HCT116 (cell line): ENCODE measurements around the gene FBXL7. TPM values are rescaled to one million over a fixed set of nuclear protein-coding genes. Genes with fewer than 3 reads are reported as not detected.

ENCODE experiments used
- ATAC-seq: fragments of 200-7000 bp; cut with Tn5 transposase; 2 replicates; pipeline ENCODE4 v1.9.1; 2020; ENCODE audit warnings: mild to moderate bottlenecking, moderate library complexity
- BruUV-seq: library from RNA; stranded (reverse); fragments of 400-500 nt; replicated peaks from 2 replicates; lab custom pipeline; 2021; lab: Mats Ljungman, UMichigan
- CTCF ChIA-PET: fragments of 300-600 bp; sonication (Branson Sonifier 250); formaldehyde crosslinking; loops from one replicate; lab custom pipeline; 2021; ENCODE audit warnings: antibody characterized with exemption; lab: Charles Lee
- POLR2A ChIA-PET: fragments of 300-600, 350-600 bp; sonication (Branson Sonifier 250); formaldehyde crosslinking; loops from one replicate; lab custom pipeline; 2021; ENCODE audit warnings: antibody characterized with exemption; lab: Charles Lee
- RAD21 ChIA-PET, 2 experiments: fragments of 300-600 bp; sonication (Branson Sonifier 250); formaldehyde crosslinking; loops; one replicate each; lab custom pipeline; 2023; ENCODE audit warnings: low total read pairs in 2 of 2; ENCODE audit not compliant: uncharacterized antibody in 2 of 2, unreplicated experiment in 2 of 2, low non-redundant PET in 1 of 2; lab: Charles Lee
- DNase-seq: peaks from one replicate; pipeline ENCODE4 v3.0.0-alpha.2; 2010; ENCODE audit warnings: low read depth, low spot score
- H2AFZ ChIP-seq: fragments of 200-600 bp; shearing (Covaris generic), sonication (generic); 2 replicates; pipeline ENCODE4 v1.6.1; 2017; ENCODE audit warnings: low read depth, mixed run types, mixed read lengths, antibody characterized with exemption, low read length; ENCODE audit not compliant: poor library complexity, severe bottlenecking
- H3K27ac ChIP-seq: 2 replicates; pipeline ENCODE4 v1.5.1; 2012; ENCODE audit warnings: low read depth, low read length
- H3K27me3 ChIP-seq: fragments of 200-600 bp; sonication (generic); 2 replicates; pipeline ENCODE4 v1.6.1; 2016; ENCODE audit warnings: mixed run types, low read length, mixed read lengths; ENCODE audit not compliant: insufficient read depth
- H3K36me3 ChIP-seq, 2 experiments: fragments of 200-500 bp in 1 of 2; fragments of 200-600 bp in 1 of 2; sonication (Bioruptor generic) in 1 of 2; sonication (generic) in 1 of 2; 2 replicates each; pipeline versions ENCODE4 v1.5.1 to v1.6.1; 2014 to 2016; ENCODE audit warnings: low read length in 2 of 2, inconsistent platforms in 1 of 2, mixed read lengths in 1 of 2, mixed run types in 1 of 2; ENCODE audit not compliant: insufficient read depth in 2 of 2, control insufficient read depth in 1 of 2
- H3K4me1 ChIP-seq, 2 experiments: fragments of 200-600 bp in 1 of 2; sonication (generic) in 1 of 2; 2 replicates each; pipeline versions ENCODE4 v1.5.1 to v1.6.1; 2012 to 2017; ENCODE audit warnings: low read length in 2 of 2, inconsistent platforms in 1 of 2, mild to moderate bottlenecking in 1 of 2, mixed read lengths in 1 of 2, mixed run types in 1 of 2, moderate library complexity in 1 of 2; ENCODE audit not compliant: insufficient read depth in 2 of 2, control insufficient read depth in 1 of 2
- H3K4me2 ChIP-seq: fragments of 200-600 bp; sonication (generic); 2 replicates; pipeline ENCODE4 v1.6.1; 2017; ENCODE audit warnings: mixed run types, low read length, mixed read lengths
- H3K4me3 ChIP-seq, 2 experiments: fragments of 200-600 bp in 1 of 2; sonication (generic) in 1 of 2; replicated peaks in 1 of 2; 2 replicates each; pipeline ENCODE4 v1.5.1; 2011 to 2016; ENCODE audit warnings: low read length in 2 of 2, control low read depth in 1 of 2, low read depth in 1 of 2, mild to moderate bottlenecking in 1 of 2, mixed read lengths in 1 of 2, mixed run types in 1 of 2
- H3K79me2 ChIP-seq: fragments of 200-600 bp; sonication (generic); 2 replicates; pipeline ENCODE4 v1.6.1; 2017; ENCODE audit warnings: mild to moderate bottlenecking, mixed run types, low read length, moderate library complexity, mixed read lengths; ENCODE audit not compliant: insufficient read depth
- H3K9ac ChIP-seq: fragments of 200-600 bp; sonication (generic); 2 replicates; pipeline ENCODE4 v1.6.1; 2016; ENCODE audit warnings: low read length, mixed read lengths
- H3K9me2 ChIP-seq: fragments of 200-600 bp; sonication (generic), shearing (Covaris generic); 2 replicates; pipeline ENCODE4 v1.6.1; 2017; ENCODE audit warnings: mixed run types, mild to moderate bottlenecking, moderate library complexity; ENCODE audit not compliant: insufficient read depth
- H3K9me3 ChIP-seq, 2 experiments: fragments of 200-500 bp in 1 of 2; fragments of 200-600 bp in 1 of 2; sonication (Bioruptor generic) in 1 of 2; sonication (generic) in 1 of 2; 2 replicates each; pipeline ENCODE4 v1.6.1; 2014 to 2017; ENCODE audit warnings: low read length in 2 of 2, mixed read lengths in 2 of 2, inconsistent platforms in 1 of 2, low read depth in 1 of 2, mild to moderate bottlenecking in 1 of 2, mixed run types in 1 of 2, moderate library complexity in 1 of 2; ENCODE audit not compliant: control insufficient read depth in 1 of 2, insufficient read depth in 1 of 2
- H4K20me1 ChIP-seq: fragments of 200-600 bp; sonication (generic), shearing (Covaris generic); 2 replicates; pipeline ENCODE4 v1.6.1; 2017; ENCODE audit warnings: mixed run types, mild to moderate bottlenecking, moderate library complexity; ENCODE audit not compliant: insufficient read depth
- ATF3 ChIP-seq: IDR thresholded peaks from 2 replicates; pipeline ENCODE4 v1.6.1; 2012
- CEBPB ChIP-seq: IDR thresholded peaks from 2 replicates; pipeline ENCODE4 v1.6.1; 2012; ENCODE audit warnings: low read depth
- EGR1 ChIP-seq: IDR thresholded peaks from 2 replicates; pipeline ENCODE4 v1.6.1; 2012; ENCODE audit warnings: low read depth
- ELF1 ChIP-seq: IDR thresholded peaks from 2 replicates; pipeline ENCODE4 v1.6.1; 2012; ENCODE audit warnings: low read depth, borderline replicate concordance
- EZH2 ChIP-seq: fragments of 200-600 bp; sonication (generic); IDR thresholded peaks from 2 replicates; pipeline ENCODE4 v1.6.1; 2017; ENCODE audit warnings: antibody characterized with exemption, mixed run types
- POLR2AphosphoS5 ChIP-seq: IDR thresholded peaks from 2 replicates; pipeline ENCODE4 v1.6.1; 2011; ENCODE audit warnings: mild to moderate bottlenecking, low read depth, low read length, moderate library complexity
- REST ChIP-seq: IDR thresholded peaks from 2 replicates; pipeline ENCODE4 v1.6.1; 2012; ENCODE audit warnings: low read depth
- SRF ChIP-seq: IDR thresholded peaks from 2 replicates; pipeline ENCODE4 v1.6.1; 2012; ENCODE audit warnings: low read depth
- TCF7L2 ChIP-seq: IDR thresholded peaks from 2 replicates; pipeline ENCODE4 v1.7.0; 2011; ENCODE audit warnings: borderline replicate concordance, inconsistent platforms; ENCODE audit not compliant: insufficient read depth, insufficient read length; ENCODE audit errors: extremely low read depth
- ZNF274 ChIP-seq: fragments of 200-500 bp; sonication (Bioruptor generic); IDR thresholded peaks from 2 replicates; pipeline ENCODE4 v1.6.1; 2014; ENCODE audit warnings: mild to moderate bottlenecking, low read depth, low read length, inconsistent platforms
- intact Hi-C: fragments of 100-400 bp; cut with micrococcal nuclease; formaldehyde crosslinking; loops from 2 replicates; pipeline ENCODE4 v1.10.0; 2022
- total RNA-seq: library from RNA; stranded (reverse); gene quantifications from one replicate; pipeline ENCODE4 v1.2.1, GENCODE V29; 2021; ENCODE audit not compliant: unreplicated experiment
- TF ChIP-seq, protein P1 (sequence below), 3 experiments: fragments of 200-600 bp in 1 of 3; sonication (generic) in 1 of 3; IDR thresholded peaks in 2 of 3; conservative IDR thresholded peaks in 1 of 3; 2 replicates each; pipeline ENCODE4 v1.5.1; 2012 to 2017; ENCODE audit warnings: low read depth in 2 of 3, low read length in 2 of 3, antibody characterized with exemption in 1 of 3, borderline replicate concordance in 1 of 3, control low read depth in 1 of 3, mild to moderate bottlenecking in 1 of 3, mixed read lengths in 1 of 3, mixed run types in 1 of 3, moderate library complexity in 1 of 3; ENCODE audit not compliant: insufficient read depth in 1 of 3
- TF ChIP-seq, protein P2 (sequence below): IDR thresholded peaks from 2 replicates; pipeline ENCODE4 v1.6.1; 2011; ENCODE audit warnings: mild to moderate bottlenecking, low read length, moderate library complexity; ENCODE audit not compliant: insufficient replicate concordance; ENCODE audit errors: extremely low read depth

FBXL7 gene
- total RNA-seq, 1 experiment from 2014 or later = 0.05 TPM

DNA sequence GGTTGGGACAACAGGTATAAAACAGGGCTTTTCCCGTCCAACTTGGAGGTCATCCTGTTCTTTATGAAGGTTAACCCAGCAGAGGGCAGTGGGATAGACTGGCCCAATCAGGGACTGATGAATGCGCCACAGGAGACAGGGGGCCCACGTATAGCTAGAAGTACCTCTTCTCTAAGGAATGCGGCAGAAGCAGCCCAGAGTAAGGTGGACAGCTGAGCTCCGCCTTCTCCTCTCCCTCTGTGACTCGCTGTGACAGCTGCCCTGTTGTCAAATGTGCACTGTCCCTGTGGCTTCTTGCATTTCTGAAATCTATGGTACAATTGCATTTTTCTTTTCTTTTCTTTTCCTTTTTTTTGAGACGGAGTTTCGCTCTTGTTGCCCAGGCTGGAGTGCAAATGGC, 306.6 kb downstream of the FBXL7 start:
- intact Hi-C loops = no loop called here
- CTCF ChIA-PET = no interaction called here
- Histone ChIP-seq H3K4me2 (no peak overlapping the region), H2AFZ (no peak overlapping the region), H4K20me1 (no peaks in the 10 kb centered on the region), H3K4me3 (no peak overlapping the region), H3K79me2 (no peaks in the 10 kb centered on the region), H3K9ac (no peak overlapping the region), H3K36me3 (no peaks in the 10 kb centered on the region), H3K9me3 (peaks cover 13 to 17% of the 10 kb centered on the region in 2 experiments; a peak in 2 of 4 replicates), H3K27me3 (no peaks in the 10 kb centered on the region), H3K27ac (no peak overlapping the region), H3K4me1 (no peaks in the 10 kb centered on the region), H3K9me2 (no peaks in the 10 kb centered on the region)
- no peak for TF ChIP-seq EGR1
- no peak for TF ChIP-seq EZH2
- no peak for TF ChIP-seq POLR2AphosphoS5
- DNase-seq = no peak
- RAD21 ChIA-PET = no interaction called here
- no peak for ATAC-seq
- POLR2A ChIA-PET = no interaction called here
- BruUV-seq = no TSS peak

GRCh38 chr5:15807248-15807647, 307.3 kb downstream of the FBXL7 start:
- Histone ChIP-seq H2AFZ (no peak overlapping the region), H3K9me3 (peaks cover 13 to 17% of the 10 kb centered on the region in 2 experiments; a peak in 2 of 4 replicates), H3K9ac (no peak overlapping the region), H4K20me1 (no peaks in the 10 kb centered on the region), H3K4me2 (no peak overlapping the region), H3K36me3 (no peaks in the 10 kb centered on the region), H3K79me2 (no peaks in the 10 kb centered on the region), H3K9me2 (no peaks in the 10 kb centered on the region), H3K4me1 (no peaks in the 10 kb centered on the region), H3K27ac (no peak overlapping the region), H3K4me3 (no peak overlapping the region), H3K27me3 (no peaks in the 10 kb centered on the region)
- no peak for DNase-seq
- intact Hi-C loops = no loop called here
- BruUV-seq = no TSS peak
- ChIA-PET RAD21 (no interaction called here), POLR2A (no interaction called here), CTCF (no interaction called here)
- ATAC-seq = no peak
- TF ChIP-seq, protein P1, sequence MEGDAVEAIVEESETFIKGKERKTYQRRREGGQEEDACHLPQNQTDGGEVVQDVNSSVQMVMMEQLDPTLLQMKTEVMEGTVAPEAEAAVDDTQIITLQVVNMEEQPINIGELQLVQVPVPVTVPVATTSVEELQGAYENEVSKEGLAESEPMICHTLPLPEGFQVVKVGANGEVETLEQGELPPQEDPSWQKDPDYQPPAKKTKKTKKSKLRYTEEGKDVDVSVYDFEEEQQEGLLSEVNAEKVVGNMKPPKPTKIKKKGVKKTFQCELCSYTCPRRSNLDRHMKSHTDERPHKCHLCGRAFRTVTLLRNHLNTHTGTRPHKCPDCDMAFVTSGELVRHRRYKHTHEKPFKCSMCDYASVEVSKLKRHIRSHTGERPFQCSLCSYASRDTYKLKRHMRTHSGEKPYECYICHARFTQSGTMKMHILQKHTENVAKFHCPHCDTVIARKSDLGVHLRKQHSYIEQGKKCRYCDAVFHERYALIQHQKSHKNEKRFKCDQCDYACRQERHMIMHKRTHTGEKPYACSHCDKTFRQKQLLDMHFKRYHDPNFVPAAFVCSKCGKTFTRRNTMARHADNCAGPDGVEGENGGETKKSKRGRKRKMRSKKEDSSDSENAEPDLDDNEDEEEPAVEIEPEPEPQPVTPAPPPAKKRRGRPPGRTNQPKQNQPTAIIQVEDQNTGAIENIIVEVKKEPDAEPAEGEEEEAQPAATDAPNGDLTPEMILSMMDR (IDR thresholded peaks at IDR 0.05 in 2 of 3, conservative IDR thresholded peaks at IDR 0.05 in 1 of 3; ENCODE audit: borderline replicate concordance in 1 of 3, insufficient read depth in 1 of 3, low read depth in 2 of 3, low read length in 2 of 3) = no peak
- TF ChIP-seq ATF3 (no peak), ZNF274 (no peak), TCF7L2 (no peak), SRF (no peak), EGR1 (no peak), POLR2AphosphoS5 (no peak), CEBPB (no peak), ELF1 (no peak), REST (no peak)
- TF ChIP-seq, protein P2, sequence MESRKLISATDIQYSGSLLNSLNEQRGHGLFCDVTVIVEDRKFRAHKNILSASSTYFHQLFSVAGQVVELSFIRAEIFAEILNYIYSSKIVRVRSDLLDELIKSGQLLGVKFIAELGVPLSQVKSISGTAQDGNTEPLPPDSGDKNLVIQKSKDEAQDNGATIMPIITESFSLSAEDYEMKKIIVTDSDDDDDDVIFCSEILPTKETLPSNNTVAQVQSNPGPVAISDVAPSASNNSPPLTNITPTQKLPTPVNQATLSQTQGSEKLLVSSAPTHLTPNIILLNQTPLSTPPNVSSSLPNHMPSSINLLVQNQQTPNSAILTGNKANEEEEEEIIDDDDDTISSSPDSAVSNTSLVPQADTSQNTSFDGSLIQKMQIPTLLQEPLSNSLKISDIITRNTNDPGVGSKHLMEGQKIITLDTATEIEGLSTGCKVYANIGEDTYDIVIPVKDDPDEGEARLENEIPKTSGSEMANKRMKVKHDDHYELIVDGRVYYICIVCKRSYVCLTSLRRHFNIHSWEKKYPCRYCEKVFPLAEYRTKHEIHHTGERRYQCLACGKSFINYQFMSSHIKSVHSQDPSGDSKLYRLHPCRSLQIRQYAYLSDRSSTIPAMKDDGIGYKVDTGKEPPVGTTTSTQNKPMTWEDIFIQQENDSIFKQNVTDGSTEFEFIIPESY = no peak
